Measurements from ENCODE around the gene GRAMD1A.
"Not testable (repeated sequence)": the region's sequence is repeated elsewhere in the genome, so short reads cannot be mapped to it uniquely, and the experiment has no call there.

GRAMD1A gene

DNA sequence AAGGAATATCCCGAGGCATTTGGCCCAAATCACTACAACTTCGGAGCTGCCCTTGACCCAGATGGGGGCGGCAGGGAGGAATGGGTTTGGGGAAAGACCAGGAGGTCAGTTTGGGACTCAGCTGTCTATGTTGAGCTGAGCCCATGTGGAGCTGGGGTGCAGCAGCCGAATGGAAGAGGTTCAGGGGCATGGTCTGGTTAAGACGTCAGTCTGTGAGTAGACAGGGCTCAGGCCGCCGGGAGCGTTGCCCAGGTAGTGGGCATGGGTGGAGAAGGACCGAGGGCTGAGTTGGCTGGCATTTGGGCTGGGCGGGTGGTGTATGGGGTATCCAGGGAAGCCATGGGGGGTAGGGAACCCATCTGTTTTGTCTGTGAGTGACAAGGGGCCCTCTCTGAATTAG lies 20.9 kb downstream of the GRAMD1A start:
- DNase-seq, result no peak

GRCh38 chr19:35021596-35021995 lies 21.5 kb downstream of the GRAMD1A start:
- no peak for DNase-seq

GRCh38 chr19:35022460-35022859 lies 22.3 kb downstream of the GRAMD1A start:
- no peak for DNase-seq

DNA sequence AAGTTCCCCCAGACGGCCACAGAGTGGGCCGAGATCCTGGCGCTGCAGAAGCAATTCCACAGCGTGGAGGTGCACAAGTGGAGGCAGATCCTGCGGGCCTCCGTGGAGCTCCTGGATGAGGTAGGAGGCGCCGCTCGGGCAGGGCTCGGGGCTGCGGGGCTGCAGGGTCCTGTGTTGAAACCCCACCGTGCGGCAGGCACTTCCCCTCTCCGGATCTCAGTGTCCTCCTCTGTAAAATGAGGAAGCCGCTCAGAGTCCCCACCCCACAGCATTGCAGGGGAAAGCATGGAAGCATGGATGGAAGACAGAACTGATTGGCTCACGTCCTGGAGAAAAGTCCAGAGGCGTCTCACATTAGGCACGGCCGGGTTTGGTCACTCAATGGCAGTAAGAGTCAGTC lies 23.3 kb downstream of the GRAMD1A start:
- no peak for DNase-seq

- DNase-seq, result no peak
Measured at GRCh38 chr19:35024095-35024494, 24.0 kb downstream of the GRAMD1A start.

DNA sequence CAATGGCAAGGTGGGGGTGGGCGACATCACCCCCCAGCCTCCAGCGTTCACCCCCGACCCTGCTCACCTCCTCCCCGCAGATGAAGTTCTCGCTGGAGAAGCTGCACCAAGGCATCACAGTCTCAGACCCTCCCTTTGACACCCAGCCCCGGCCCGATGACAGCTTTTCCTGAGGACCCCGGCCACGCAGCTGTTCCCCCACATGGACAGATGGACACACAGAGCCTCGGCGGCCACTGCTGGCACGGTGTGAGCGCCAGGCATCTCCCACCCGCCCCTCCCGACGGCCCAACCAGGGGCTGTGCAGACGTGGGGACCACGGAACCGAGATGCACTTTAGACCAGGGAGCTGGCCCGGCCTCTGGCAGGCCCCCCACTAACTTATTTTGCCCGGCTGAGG lies 25.8 kb downstream of the GRAMD1A start:
- no peak for DNase-seq

DNA sequence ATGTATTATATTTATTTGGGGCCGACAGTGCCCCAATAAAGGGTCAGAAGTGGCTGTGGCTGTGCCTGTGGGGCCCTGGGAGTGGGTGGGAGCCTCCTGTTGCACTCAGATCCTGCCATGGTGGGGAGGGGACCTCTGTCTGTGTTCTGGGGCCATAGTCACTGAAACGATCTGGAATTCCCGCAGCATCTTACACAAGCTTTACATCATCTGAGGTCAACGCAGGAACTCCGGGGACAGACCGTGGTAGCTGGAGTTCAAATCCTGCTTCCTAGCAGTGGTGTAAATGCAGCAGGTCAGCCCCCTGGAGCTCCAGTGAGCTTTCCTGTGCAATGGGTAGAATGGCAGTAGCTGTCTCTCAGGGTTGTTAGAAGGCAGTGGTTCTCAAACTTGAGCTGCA lies 26.3 kb downstream of the GRAMD1A start:
- no peak for DNase-seq

GRCh38 chr19:35027009-35027408 lies 26.9 kb downstream of the GRAMD1A start:
- DNase-seq, result no peak

- DNase-seq, result no peak
Measured at GRCh38 chr19:35027851-35028599, 27.9 kb downstream of the GRAMD1A start.

DNA sequence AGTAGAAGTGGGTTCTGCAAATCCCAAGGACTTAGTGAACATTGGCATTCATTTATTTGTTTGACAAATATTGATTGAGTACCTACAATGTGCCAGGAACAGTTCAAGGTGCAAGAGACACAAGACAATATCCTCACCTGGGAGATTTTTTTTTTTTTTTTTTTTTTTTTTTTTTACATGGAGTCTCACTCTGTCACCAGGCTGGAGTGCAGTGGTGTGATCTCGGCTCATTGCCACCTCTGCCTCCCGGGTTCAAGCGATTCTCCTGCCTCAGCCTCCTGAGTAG lies 28.4 kb downstream of the GRAMD1A start:
- not testable (repeated sequence) for DNase-seq

- DNase-seq, result not testable (repeated sequence)
Measured at GRCh38 chr19:35029275-35029736, 29.2 kb downstream of the GRAMD1A start.

DNA sequence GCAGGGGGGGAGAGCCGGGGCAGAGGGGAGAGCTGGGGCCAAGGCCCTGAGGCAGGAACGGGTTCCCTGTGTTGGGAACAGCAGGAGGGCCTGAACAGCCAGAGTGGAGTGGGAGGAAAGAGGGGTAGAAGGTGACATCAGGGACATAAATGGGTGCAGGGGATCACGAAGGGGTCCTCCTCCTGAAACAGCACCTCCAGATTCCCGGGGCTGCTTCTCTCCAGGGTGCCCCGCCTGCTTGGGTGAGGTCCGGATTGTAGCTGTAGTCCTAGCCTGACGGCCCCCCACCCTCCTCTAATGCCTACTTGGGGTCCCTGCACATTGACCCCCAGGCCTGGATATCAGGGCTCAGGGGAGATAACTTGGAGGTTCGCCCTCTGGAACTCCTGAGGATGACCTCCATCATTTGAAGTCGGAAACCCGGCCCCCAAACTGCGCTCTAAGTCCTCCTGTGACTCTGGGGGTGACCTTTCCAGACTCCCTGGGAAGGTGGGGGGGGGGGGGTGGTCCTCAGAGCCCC lies 29.7 kb downstream of the GRAMD1A start:
- DNase-seq, result no peak

- peak; percentile 64 to 72 for DNase-seq
Measured at GRCh38 chr19:35030257-35031071, 30.3 kb downstream of the GRAMD1A start, which contains the start of gene SCN1B. SCN1B (plus strand) TSS chr19:35030470; CDS start chr19:35030821, 351 bp downstream.

DNA sequence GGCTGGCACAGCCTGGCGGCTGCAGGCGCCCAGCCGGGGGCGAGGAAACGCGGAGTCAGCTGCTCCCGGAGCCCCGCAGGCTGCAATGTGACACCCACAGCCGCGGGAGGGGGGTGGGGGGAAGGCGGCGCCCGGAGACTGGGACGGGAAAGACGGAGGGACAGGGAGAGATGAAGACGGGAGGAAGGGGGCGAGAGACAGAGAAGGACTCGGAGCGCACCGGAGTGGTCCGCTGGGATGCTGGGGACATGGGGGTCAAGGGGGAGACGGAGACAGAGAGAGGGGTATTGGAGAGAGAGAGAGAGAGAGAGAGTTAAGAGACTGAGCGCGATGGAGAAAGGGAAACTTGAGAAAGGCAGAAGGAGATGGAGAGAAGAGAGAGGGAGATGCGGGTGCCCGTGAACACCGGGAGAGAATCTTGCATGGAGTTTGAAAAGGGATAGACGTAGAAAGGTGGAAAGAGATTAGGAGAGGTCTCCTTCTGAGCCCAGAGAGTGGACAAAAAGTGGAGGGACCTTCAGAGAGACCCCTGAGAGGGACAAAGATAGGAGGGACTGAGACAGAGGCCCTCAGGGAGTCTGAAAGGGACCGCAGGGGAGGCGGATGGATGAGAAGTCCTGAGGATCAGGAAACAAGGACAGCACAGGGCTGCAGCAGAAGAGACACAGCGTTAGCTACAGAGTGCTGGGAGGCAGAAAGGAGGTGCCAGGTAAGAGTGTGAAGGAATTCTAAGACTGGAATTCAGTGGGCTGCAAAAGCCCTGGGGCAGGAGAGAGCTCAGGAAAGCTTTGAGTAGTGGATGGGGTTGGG lies 31.2 kb downstream of the GRAMD1A start:
- DNase-seq, result no peak

GRCh38 chr19:35032356-35032865 lies 32.3 kb downstream of the GRAMD1A start:
- DNase-seq, result no peak

- DNase-seq, result no peak
Measured at GRCh38 chr19:35033067-35034004, 33.2 kb downstream of the GRAMD1A start.

DNA sequence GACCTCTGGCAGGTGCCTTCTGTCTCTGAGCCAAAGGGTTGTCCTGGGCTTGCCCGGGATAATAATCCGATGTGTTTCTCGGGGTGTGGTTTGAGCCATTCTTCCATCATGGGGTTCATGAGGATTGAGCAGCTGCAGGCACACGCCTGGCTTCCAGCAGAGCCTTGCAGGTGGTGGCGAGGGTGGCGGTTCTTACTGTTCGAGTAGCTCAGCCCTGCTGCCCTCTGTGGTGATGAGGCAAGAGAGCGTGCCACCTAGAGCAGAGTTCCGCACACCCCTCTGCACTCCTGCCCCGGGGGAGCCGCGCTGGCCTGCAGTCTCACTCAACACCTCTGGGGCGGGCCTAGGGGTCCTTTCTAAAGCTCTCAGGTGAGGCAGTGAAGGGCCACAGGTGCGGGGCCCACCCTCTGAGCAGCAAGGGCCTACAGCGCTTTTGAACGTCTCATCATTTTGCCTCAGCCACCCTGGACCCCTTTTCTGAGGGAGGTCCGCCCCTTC lies 33.9 kb downstream of the GRAMD1A start:
- DNase-seq, result no peak

- DNase-seq, result no peak
Measured at GRCh38 chr19:35034588-35035382, 34.7 kb downstream of the GRAMD1A start.

DNA sequence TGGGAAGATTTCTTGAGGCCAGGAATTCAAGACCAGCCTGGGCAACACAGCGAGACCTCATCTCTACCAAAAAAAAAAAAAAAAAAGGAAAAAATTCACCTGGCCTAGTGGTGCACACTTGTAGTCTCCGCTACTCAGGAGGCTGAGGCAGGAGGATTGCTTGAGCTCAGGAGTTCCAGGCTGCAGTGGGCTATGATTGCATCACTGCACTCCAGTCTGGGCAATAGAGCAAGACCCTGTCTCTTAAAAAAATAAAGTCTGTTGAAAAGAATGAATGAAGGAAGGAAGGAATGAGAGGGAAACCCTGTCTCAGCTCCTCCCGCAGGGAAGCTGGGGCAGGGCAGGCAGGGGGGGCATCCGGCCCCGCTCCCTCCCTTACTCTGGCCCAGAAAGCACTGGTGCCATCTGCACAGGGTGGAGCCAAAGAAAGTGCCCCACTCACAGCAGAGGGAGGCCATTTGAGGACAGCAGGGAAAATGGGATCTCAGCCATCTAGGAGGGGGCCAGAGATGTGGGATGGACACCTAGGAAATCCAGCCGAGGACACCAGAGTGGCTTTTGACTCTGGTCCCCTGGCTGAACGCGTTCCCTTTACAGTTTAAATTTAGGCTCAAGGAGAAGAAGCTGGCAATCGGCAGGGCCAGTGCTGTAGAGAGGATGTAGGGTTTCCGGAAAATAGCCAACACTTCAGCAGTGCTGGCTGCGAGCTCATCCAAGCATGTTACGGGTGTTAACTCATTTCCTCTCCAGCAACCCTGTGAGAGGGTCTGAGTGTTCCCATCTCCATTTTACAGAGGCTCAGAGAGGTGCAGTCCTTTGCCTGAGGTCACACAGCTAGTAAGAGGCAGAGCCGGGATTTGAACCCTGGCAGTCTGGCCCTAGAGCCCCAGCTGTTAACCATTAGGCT lies 37.8 kb downstream of the GRAMD1A start:
- no peak for DNase-seq

Measured in stimulated activated CD4-positive, alpha-beta T cell treated with anti-CD3 and anti-CD28 coated beads, Interleukin-2, amount 100 ng/mL, for 48 hours (primary cell).